ENCODE results near the gene MAMLD1. TPM values are rescaled to one million over a fixed set of nuclear protein-coding genes. Genes with fewer than 3 reads are reported as not detected.

MAMLD1 gene
- total and polyA plus RNA-seq, 2 of the 8 experiments (the other 6 are each of a cell fraction or from before 2014, with no cell fraction given): 0.09 to 0.26 TPM

- H4K5ac ChIP-seq (ENCODE audit: insufficient read length, low read depth, low read length): no peak overlapping the region
- DNase-seq (ENCODE audit: low read depth in 1 of 2, low spot score in 2 of 2) (no peak), FAIRE-seq (peak; percentile 45)
- H3K4me2 ChIP-seq (ENCODE audit: insufficient read depth in 1 of 2, low read depth in 2 of 2, low read length in 2 of 2): no peak overlapping the region
- no peak overlapping the region for H3K18ac ChIP-seq (ENCODE audit: extremely low read depth, low read length)
- H3K4me1 ChIP-seq (replicated peaks in 1 of 4; ENCODE audit: control insufficient read depth in 3 of 4, insufficient read depth in 4 of 4, low read length in 3 of 4): no peaks in the 10 kb centered on the region
- H3K79me2 ChIP-seq (ENCODE audit: control insufficient read depth in 1 of 2, insufficient read depth in 2 of 2, low read length in 2 of 2): no peaks in the 10 kb centered on the region
- no peak overlapping the region for H2BK12ac ChIP-seq (ENCODE audit: low read depth, low read length)
- H3K23ac ChIP-seq (ENCODE audit: insufficient read length): no peak overlapping the region
- H3K14ac ChIP-seq (ENCODE audit: insufficient read length): no peak overlapping the region
- no peak overlapping the region for H2AK5ac ChIP-seq (ENCODE audit: low read depth, low read length)
- WGBS, 2 experiments (ENCODE audit: extremely low coverage in 1 of 2, insufficient coverage in 1 of 2, insufficient read length in 1 of 2, insufficient replicate concordance in 2 of 2, low coverage in 1 of 2, low lambda C conversion rate in 2 of 2, missing lambda C conversion rate in 1 of 2): 80% methylated on average over 7 of the region's 8 CpGs; no CpG with 5 or more reads in 1 of the 2 experiments
- peak in 2 of 3 experiments; percentile 24 to 37; a peak in 3 of 4 replicates for TF ChIP-seq CTCF (IDR thresholded peaks at IDR 0.05; ENCODE audit: control extremely low read depth in 1 of 3, insufficient read depth in 1 of 3, low read depth in 1 of 3, low read length in 3 of 3)
- no peak for TF ChIP-seq EGR1 (IDR thresholded peaks at IDR 0.05; ENCODE audit: borderline replicate concordance, low read depth, low read length)
- peak; percentile 32; the same call in 1 of the 2 replicates for TF ChIP-seq ZNF274 (IDR thresholded peaks at IDR 0.05; ENCODE audit: borderline replicate concordance, extremely low read depth, low read length)
- TF ChIP-seq RAD21 (IDR thresholded peaks at IDR 0.05 in 1 of 2, conservative IDR thresholded peaks at IDR 0.05 in 1 of 2; ENCODE audit: low read depth in 2 of 2, low read length in 2 of 2): peak; percentile 10 to 28; a peak in 2 of 4 replicates
- TF ChIP-seq SP4 (IDR thresholded peaks at IDR 0.05; ENCODE audit: low read length): no peak
- no peak for TF ChIP-seq SIN3A (conservative IDR thresholded peaks at IDR 0.05 in 1 of 2, IDR thresholded peaks at IDR 0.05 in 1 of 2; ENCODE audit: low read depth in 1 of 2, low read length in 2 of 2)
- no peak for TF ChIP-seq GTF2F1 (IDR thresholded peaks at IDR 0.05; ENCODE audit: borderline replicate concordance, low read depth, low read length)
- no peaks in the 10 kb centered on the region for H3K36me3 ChIP-seq (ENCODE audit: control insufficient read depth in 2 of 4, insufficient read depth in 4 of 4, low read length in 3 of 4)
- no peak overlapping the region for H3K9ac ChIP-seq (replicated peaks in 1 of 4; ENCODE audit: extremely low read depth in 1 of 4, low read depth in 3 of 4, low read length in 3 of 4)
- H3K4ac ChIP-seq (replicated peaks; ENCODE audit: insufficient read length, low read depth, low read length): no peak overlapping the region
- H3K27ac ChIP-seq (ENCODE audit: low read depth, low read length): no peak overlapping the region
- H3K23me2 ChIP-seq (ENCODE audit: low read depth, low read length): no peaks in the 10 kb centered on the region
- no peaks in the 10 kb centered on the region for H3K9me3 ChIP-seq (ENCODE audit: insufficient read depth in 2 of 2, low read depth in 1 of 2, low read length in 1 of 2)
- H3K4me3 ChIP-seq (ENCODE audit: extremely low read depth in 1 of 4, insufficient read depth in 2 of 4, low read depth in 3 of 4, low read length in 4 of 4): no peak overlapping the region
- no peaks in the 10 kb centered on the region for H3K27me3 ChIP-seq (replicated peaks in 1 of 4; ENCODE audit: control insufficient read depth in 3 of 4, extremely low read depth in 1 of 4, insufficient read depth in 3 of 4, low read length in 3 of 4)
- H2BK15ac ChIP-seq (ENCODE audit: low read length): no peak overlapping the region
- H2BK5ac ChIP-seq (ENCODE audit: low read depth, low read length): no peak overlapping the region
- CTCF ChIA-PET (ENCODE audit: partially characterized antibody): interaction anchor here (0.6 to 1.8 kb wide), 6 partner anchors 9 to 463 kb away, joined by 3 to 5 read pairs (median 4); no protein-coding TSS in a partner anchor
- POLR2A ChIA-PET (ENCODE audit: partially characterized antibody): interaction anchor here (1.1 kb wide), 1 partner anchor 11 kb away, joined by 3 read pairs; no protein-coding TSS in a partner anchor
- no peak overlapping the region for H2BK120ac ChIP-seq (replicated peaks; ENCODE audit: low read depth, low read length)
- no peak overlapping the region for H4K91ac ChIP-seq (replicated peaks; ENCODE audit: insufficient read length, low read length)
- H2BK20ac ChIP-seq (ENCODE audit: low read length): no peak overlapping the region
- no peak overlapping the region for H3K56ac ChIP-seq (replicated peaks; ENCODE audit: insufficient read length, low read depth, low read length)
- no peaks in the 10 kb centered on the region for H4K20me1 ChIP-seq (replicated peaks in 1 of 2; ENCODE audit: control insufficient read depth in 1 of 2, insufficient read depth in 2 of 2, low read length in 2 of 2)
- no peak overlapping the region for H2AFZ ChIP-seq (ENCODE audit: low read length)
- H4K8ac ChIP-seq (ENCODE audit: extremely low read depth, insufficient read depth, low read length): no peak overlapping the region
- H3K79me1 ChIP-seq (ENCODE audit: low read depth, low read length): no peaks in the 10 kb centered on the region
Measured at GRCh38 chrX:150536455-150537116, 173.5 kb downstream of the MAMLD1 start.
